ENCODE measurements around the gene OTOGL. TPM values are rescaled to one million over a fixed set of nuclear protein-coding genes. Genes with fewer than 3 reads are reported as not detected.

Gene OTOGL
- polyA plus RNA-seq, 2 of the 4 experiments (the other 2 are of a cell fraction): 0.04 TPM; not detected in 1

- no peak for TF ChIP-seq TFCP2L1 (CRISPR knock-in tag; IDR thresholded peaks at IDR 0.05)
- no peak for TF ChIP-seq NFE2L2 (conservative IDR thresholded peaks at IDR 0.05; ENCODE audit: low read length)
- no peak for TF ChIP-seq SMC3 (IDR thresholded peaks at IDR 0.05)
- no peak for TF ChIP-seq FOSB (CRISPR knock-in tag; IDR thresholded peaks at IDR 0.05)
- TF ChIP-seq MAZ (IDR thresholded peaks at IDR 0.05; ENCODE audit: borderline replicate concordance, low read depth, low read length): no peak
- TF ChIP-seq FOSL2 (IDR thresholded peaks at IDR 0.05): no peak
- no peak for TF ChIP-seq FOSL2 (CRISPR knock-in tag; IDR thresholded peaks at IDR 0.05)
- TF ChIP-seq NPAS2 (CRISPR knock-in tag; IDR thresholded peaks at IDR 0.05; ENCODE audit: borderline replicate concordance): no peak
- TF ChIP-seq, protein P1, sequence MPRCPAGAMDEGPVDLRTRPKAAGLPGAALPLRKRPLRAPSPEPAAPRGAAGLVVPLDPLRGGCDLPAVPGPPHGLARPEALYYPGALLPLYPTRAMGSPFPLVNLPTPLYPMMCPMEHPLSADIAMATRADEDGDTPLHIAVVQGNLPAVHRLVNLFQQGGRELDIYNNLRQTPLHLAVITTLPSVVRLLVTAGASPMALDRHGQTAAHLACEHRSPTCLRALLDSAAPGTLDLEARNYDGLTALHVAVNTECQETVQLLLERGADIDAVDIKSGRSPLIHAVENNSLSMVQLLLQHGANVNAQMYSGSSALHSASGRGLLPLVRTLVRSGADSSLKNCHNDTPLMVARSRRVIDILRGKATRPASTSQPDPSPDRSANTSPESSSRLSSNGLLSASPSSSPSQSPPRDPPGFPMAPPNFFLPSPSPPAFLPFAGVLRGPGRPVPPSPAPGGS (IDR thresholded peaks at IDR 0.05): no peak
- no peak for TF ChIP-seq JUN (IDR thresholded peaks at IDR 0.05)
- no peak for TF ChIP-seq HEYL (CRISPR knock-in tag; IDR thresholded peaks at IDR 0.05)
- TF ChIP-seq, protein P2, sequence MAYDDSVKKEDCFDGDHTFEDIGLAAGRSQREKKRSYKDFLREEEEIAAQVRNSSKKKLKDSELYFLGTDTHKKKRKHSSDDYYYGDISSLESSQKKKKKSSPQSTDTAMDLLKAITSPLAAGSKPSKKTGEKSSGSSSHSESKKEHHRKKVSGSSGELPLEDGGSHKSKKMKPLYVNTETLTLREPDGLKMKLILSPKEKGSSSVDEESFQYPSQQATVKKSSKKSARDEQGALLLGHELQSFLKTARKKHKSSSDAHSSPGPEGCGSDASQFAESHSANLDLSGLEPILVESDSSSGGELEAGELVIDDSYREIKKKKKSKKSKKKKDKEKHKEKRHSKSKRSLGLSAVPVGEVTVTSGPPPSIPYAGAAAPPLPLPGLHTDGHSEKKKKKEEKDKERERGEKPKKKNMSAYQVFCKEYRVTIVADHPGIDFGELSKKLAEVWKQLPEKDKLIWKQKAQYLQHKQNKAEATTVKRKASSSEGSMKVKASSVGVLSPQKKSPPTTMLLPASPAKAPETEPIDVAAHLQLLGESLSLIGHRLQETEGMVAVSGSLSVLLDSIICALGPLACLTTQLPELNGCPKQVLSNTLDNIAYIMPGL (CRISPR knock-in tag; IDR thresholded peaks at IDR 0.05; ENCODE audit: borderline replicate concordance): no peak
- TF ChIP-seq HOXB5 (CRISPR knock-in tag; IDR thresholded peaks at IDR 0.05): no peak
- TF ChIP-seq GATA3 (IDR thresholded peaks at IDR 0.05; ENCODE audit: borderline replicate concordance): no peak
- ATAC-seq (no peak), DNase-seq (ENCODE audit: low read depth in 1 of 2, low spot score in 1 of 2) (no peak), FAIRE-seq (no peak)
- no peak overlapping the region for H3K27ac ChIP-seq
- no peaks in the 10 kb centered on the region for H3K9me3 ChIP-seq
- no peak overlapping the region for H3K4me3 ChIP-seq
- no peaks in the 10 kb centered on the region for H3K4me1 ChIP-seq
- no peak overlapping the region for H3K4me2 ChIP-seq
- POLR2A ChIA-PET: no interaction called here
- WGBS (ENCODE audit: missing lambda C conversion rate): 84% methylated on average over 1 of the region's 1 CpG
- CTCF ChIA-PET: interaction anchor here (1.6 kb wide), 1 partner anchor 13 kb away, joined by 3 read pairs; no protein-coding TSS in a partner anchor
Measured at GRCh38 chr12:80314741-80315140, 215.4 kb downstream of the OTOGL start.

DNA sequence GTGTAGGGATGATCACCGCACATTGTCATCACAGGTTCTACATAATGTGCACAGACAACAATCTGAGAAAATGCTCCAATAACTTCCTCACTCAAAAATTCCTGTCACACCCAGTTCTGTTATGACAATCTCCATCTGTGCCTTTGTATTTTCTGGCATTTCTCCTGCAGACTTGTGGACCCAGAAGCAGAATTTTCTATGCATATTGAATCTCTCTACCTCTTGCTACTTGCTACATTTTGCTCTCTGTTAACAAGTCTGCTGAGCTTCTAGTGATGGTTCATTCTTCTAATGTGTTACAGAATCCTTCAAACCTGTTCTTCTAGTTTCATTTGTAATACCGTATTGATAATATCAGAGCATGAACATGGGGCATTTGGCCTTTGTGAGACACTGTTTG is 216.9 kb downstream of the OTOGL start:
- FAIRE-seq: no peak
- 79% methylated on average over 2 of the region's 2 CpGs for WGBS (ENCODE audit: missing lambda C conversion rate)
- no peak overlapping the region for H3K27ac ChIP-seq
- no peak for TF ChIP-seq FOSL2 (IDR thresholded peaks at IDR 0.05)
- no peak for TF ChIP-seq FOSL2 (CRISPR knock-in tag; IDR thresholded peaks at IDR 0.05)
- TF ChIP-seq CTCF (IDR thresholded peaks at IDR 0.05): no peak
- TF ChIP-seq EHMT2 (IDR thresholded peaks at IDR 0.05; ENCODE audit: low read depth): no peak
- TF ChIP-seq MYC (IDR thresholded peaks at IDR 0.05; ENCODE audit: borderline replicate concordance, low read length): no peak
- TF ChIP-seq EP300 (IDR thresholded peaks at IDR 0.05): no peak
- TF ChIP-seq TP53 (CRISPR knock-in tag; IDR thresholded peaks at IDR 0.05): no peak
- no peak for TF ChIP-seq HOXB5 (CRISPR knock-in tag; IDR thresholded peaks at IDR 0.05)
- TF ChIP-seq CBX8 (IDR thresholded peaks at IDR 0.05): no peak
- no peak for TF ChIP-seq NR3C1 (IDR thresholded peaks at IDR 0.05)
- no peak for TF ChIP-seq PHF8 (IDR thresholded peaks at IDR 0.05; ENCODE audit: borderline replicate concordance, low read depth)
- no peak for TF ChIP-seq ZNF302 (CRISPR knock-in tag; IDR thresholded peaks at IDR 0.05)
- no peak for TF ChIP-seq JUNB (IDR thresholded peaks at IDR 0.05)
- TF ChIP-seq POLR2A (IDR thresholded peaks at IDR 0.05; ENCODE audit: low read length): no peak
- TF ChIP-seq GATA3 (IDR thresholded peaks at IDR 0.05; ENCODE audit: borderline replicate concordance): no peak
- TF ChIP-seq CHD2 (IDR thresholded peaks at IDR 0.05; ENCODE audit: low read length, partially characterized antibody): no peak
- no peaks in the 10 kb centered on the region for H3K4me1 ChIP-seq
- no peaks in the 10 kb centered on the region for H3K9me3 ChIP-seq
- no peak for DNase-seq (ENCODE audit: low read depth in 1 of 2, low spot score in 1 of 2)
- ChIA-PET POLR2A (no interaction called here), CTCF (no interaction called here)
- H3K4me3 ChIP-seq: no peak overlapping the region
- no peak overlapping the region for H3K4me2 ChIP-seq
- ATAC-seq: no peak
